ENCODE data around the gene ANTXRL.

GRCh38 chr10:46289209-46289810 is 2.5 kb downstream of the ANTXRL start:
- TF ChIP-seq REST (IDR thresholded peaks at IDR 0.05; ENCODE audit: borderline replicate concordance) (no peak), EZH2 (IDR thresholded peaks at IDR 0.05; ENCODE audit: borderline replicate concordance, insufficient read depth, low read length, poor library complexity, severe bottlenecking) (no peak), CTCF (IDR thresholded peaks at IDR 0.05; ENCODE audit: poor library complexity, severe bottlenecking) (no peak), EP300 (conservative IDR thresholded peaks at IDR 0.05; ENCODE audit: poor library complexity, severe bottlenecking) (no peak), TAF1 (IDR thresholded peaks at IDR 0.05; ENCODE audit: low read depth) (no peak), RAD21 (conservative IDR thresholded peaks at IDR 0.05) (no peak), POLR2AphosphoS5 (IDR thresholded peaks at IDR 0.05) (no peak), MXI1 (conservative IDR thresholded peaks at IDR 0.05; ENCODE audit: poor library complexity, severe bottlenecking) (no peak), SMC3 (conservative IDR thresholded peaks at IDR 0.05; ENCODE audit: poor library complexity) (no peak)

Measured in neural cell (in vitro differentiated cells).